NCI-H2227 (cell line): Measurements from ENCODE around the gene PRKCH.

Source experiments
- DNase-seq: peaks from one replicate; lab custom pipeline; 2025; ENCODE audit not compliant: unreplicated experiment; lab: John Stamatoyannopoulos, UW

The PRKCH gene

GRCh38 chr14:61581340-61581739 lies 260.0 kb downstream of the PRKCH start:
- DNase-seq: no peak

GRCh38 chr14:61581955-61582615 lies 260.7 kb downstream of the PRKCH start:
- DNase-seq: no peak

- DNase-seq: no peak
These were observed 261.4 kb downstream of the PRKCH start for GRCh38 chr14:61582815-61583214.

GRCh38 chr14:61584331-61584741 lies 263.0 kb downstream of the PRKCH start:
- no peak for DNase-seq

GRCh38 chr14:61585598-61586543 lies 264.5 kb downstream of the PRKCH start:
- no peak for DNase-seq

GRCh38 chr14:61586544-61587055 lies 265.2 kb downstream of the PRKCH start:
- DNase-seq: no peak

- no peak for DNase-seq
These were observed 265.8 kb downstream of the PRKCH start for GRCh38 chr14:61587081-61587713.

GRCh38 chr14:61588419-61588901 lies 267.1 kb downstream of the PRKCH start:
- no peak for DNase-seq

GRCh38 chr14:61589691-61590581 lies 268.6 kb downstream of the PRKCH start:
- peak; percentile 31 for DNase-seq

GRCh38 chr14:61591862-61592261 lies 270.5 kb downstream of the PRKCH start:
- DNase-seq: no peak

- no peak for DNase-seq
These were observed 272.0 kb downstream of the PRKCH start for GRCh38 chr14:61593330-61593729.

GRCh38 chr14:61596990-61597389 lies 275.6 kb downstream of the PRKCH start:
- no peak for DNase-seq

GRCh38 chr14:61598980-61599379 lies 277.6 kb downstream of the PRKCH start:
- DNase-seq: no peak

GRCh38 chr14:61599942-61600341 lies 278.6 kb downstream of the PRKCH start:
- DNase-seq: no peak
